Stimulated activated CD8-positive, alpha-beta memory T cell treated with anti-CD3 and anti-CD28 coated beads, Interleukin-12 subunit alpha, Interleukin-12 subunit beta, amount 100 ng/mL, for 24 hours (primary cell): ENCODE measurements around the gene SWAP70.

Experiments used
- DNase-seq: peaks from one replicate; pipeline ENCODE4 v3.0.0-alpha.2; 2020; ENCODE audit errors: extremely low read depth

The SWAP70 gene

DNA sequence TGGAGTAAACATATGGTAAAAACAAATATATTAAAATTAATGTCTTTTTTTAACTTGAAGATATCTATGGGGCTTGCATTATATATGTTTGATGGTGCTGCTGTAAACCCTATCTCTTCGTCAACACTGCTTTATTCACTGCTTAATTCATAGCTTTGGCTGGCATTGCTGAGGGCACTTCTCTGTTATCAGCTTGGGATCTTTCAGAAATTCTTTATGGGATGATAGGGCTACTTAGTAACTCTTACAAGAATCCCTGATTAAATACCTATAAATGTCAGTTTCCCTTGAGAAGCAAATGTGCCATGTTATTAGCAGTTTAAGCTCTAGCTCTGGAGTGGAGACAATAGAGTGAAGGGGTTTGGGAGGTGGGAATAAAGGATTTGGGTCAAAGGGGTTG lies 112.3 kb downstream of the SWAP70 start:
- no peak for DNase-seq

DNA sequence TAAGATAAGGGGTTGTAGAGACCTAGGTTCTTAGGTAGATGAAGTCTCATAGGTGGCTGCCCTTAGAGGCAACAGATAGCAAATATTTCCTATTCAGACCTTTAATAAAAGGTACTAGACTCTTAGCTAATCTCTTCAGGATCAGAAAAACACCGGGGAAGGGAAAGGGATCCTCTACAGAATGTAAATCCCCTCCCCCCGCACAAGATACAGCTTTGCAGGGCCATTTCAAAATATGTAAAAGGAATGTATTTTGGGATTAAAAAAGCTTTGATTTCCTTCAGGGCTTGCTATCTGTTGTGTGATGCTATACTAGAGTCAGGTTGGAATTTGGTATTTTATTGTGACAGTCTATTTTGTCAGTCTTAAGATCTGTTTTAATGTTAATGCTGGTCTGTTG lies 113.2 kb downstream of the SWAP70 start:
- no peak for DNase-seq

GRCh38 chr11:9777525-9777924 lies 113.6 kb downstream of the SWAP70 start:
- DNase-seq: no peak

GRCh38 chr11:9780929-9781328 lies 117.1 kb downstream of the SWAP70 start:
- no peak for DNase-seq

DNA sequence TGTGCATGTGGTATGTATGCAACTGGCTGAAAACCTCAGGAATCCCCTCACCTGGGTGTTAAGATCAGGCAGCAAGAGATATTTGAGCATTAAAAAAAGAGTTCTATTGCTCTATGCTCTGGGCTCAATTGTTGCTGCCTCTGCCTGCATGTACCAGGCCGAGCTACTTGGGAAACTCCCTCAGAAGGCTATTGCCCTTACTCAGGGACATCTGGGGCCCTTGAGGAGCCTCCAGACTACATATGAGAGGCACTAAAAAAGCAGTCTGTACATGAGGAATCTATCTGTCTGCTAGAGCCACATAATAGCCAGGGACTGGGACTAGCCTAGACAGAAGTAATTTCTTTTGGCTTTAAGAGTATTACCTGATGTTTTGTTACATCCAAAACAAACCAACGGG lies 120.1 kb downstream of the SWAP70 start:
- DNase-seq: no peak

GRCh38 chr11:9784602-9785315 lies 120.9 kb downstream of the SWAP70 start:
- DNase-seq: no peak

- no peak for DNase-seq
Observed at GRCh38 chr11:9787260-9787659, 123.4 kb downstream of the SWAP70 start.

- DNase-seq: no peak
Observed at GRCh38 chr11:9787981-9788521, 124.2 kb downstream of the SWAP70 start.

GRCh38 chr11:9789910-9790309 lies 126.0 kb downstream of the SWAP70 start:
- no peak for DNase-seq

GRCh38 chr11:9790703-9791102 lies 126.8 kb downstream of the SWAP70 start:
- DNase-seq: no peak

DNA sequence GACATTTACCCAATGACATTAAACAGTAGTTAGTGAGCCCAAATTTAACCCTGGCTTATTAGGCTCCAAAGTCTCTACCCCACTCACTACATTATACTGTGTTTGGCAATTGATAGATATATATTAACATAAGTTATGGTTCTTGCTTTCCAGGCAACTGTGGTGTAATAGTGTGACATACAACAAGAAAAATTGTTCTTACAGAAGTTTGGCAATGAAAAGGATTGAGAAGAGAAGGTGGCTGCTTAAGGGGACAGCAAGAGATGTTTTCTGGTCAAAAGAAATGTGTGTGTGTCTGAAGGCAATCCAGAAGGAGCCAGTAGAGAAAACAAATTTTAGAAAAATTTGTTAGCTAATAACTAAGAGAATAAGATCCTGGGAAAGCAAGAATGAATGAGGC lies 132.4 kb downstream of the SWAP70 start:
- DNase-seq: no peak

- DNase-seq: no peak
Observed at GRCh38 chr11:9796854-9797253, 133.0 kb downstream of the SWAP70 start.

DNA sequence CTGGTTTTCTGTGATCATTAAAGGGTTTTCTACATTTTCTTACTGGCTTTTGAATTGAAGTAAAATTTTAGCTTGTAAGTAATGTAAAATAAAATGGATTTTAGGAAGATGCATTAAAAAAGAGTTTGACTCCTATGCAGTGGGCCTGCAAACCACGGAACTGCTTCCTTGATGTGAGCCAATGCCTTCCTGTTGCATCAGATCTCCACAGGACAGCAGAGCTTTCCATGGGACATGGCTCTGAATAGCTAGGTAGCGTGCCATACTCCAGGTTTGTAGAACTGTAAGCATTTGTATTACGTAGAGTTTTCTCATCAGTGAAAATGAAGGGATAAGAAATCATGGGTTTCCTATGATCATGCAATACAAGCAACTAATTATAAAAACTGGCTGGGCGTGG lies 133.4 kb downstream of the SWAP70 start:
- DNase-seq: no peak

GRCh38 chr11:9799886-9800285 lies 136.0 kb downstream of the SWAP70 start:
- DNase-seq: no peak

DNA sequence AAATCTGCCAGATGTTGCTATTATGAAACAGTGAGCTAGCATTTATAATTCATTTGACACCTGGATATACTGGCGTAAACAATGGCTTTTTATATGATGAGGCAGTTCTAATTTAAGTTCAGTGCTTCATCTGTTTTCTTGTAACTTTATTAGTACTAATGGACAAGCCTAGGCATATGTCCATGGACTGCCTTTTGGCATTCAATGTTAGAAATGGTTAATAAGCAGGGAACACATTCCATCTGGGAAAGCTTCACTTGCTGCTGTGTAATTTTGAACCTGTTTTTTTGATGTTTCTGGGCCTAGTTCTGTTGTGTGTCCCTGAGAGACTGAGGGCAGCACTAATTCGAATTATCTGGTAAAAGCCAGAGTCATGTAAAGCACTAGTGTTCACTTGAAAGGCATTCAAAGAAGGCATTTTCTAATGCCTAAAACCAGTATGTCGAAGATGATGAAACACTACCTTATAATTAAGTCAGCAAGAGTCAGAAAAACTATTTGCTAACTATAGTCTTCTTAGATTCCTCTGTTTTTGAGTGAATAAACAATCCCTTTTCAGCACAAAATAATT lies 138.5 kb downstream of the SWAP70 start:
- no peak for DNase-seq
